ENCODE data around the gene UBR4. TPM values are rescaled to one million over a fixed set of nuclear protein-coding genes. Genes with fewer than 3 reads are reported as not detected.

Gene UBR4
- polyA plus RNA-seq, 2 of the 4 experiments (the other 2 are of a cell fraction), result 55.8 to 74.3 TPM

- Histone ChIP-seq H3K9me3 (no peaks in the 10 kb centered on the region), H3K27ac (peak overlapping the region in 1 of 2 experiments; percentile 34; a peak in 1 of 6 replicates), H3K4me1 (0 out of 3 replicates have a peak, but pooled peaks cover 6% of the 10 kb centered on the region), H3K4me2 (no peak overlapping the region), H3K4me3 (no peak overlapping the region)
- DNase-seq (ENCODE audit: low read depth in 1 of 2, low spot score in 1 of 2), result no peak
- POLR2A ChIA-PET, result no interaction called here
- TF ChIP-seq HMGXB4 (CRISPR knock-in tag; IDR thresholded peaks at IDR 0.05; ENCODE audit: borderline replicate concordance), result no peak
- TF ChIP-seq BHLHE40 (IDR thresholded peaks at IDR 0.05; ENCODE audit: low read depth, low read length), result no peak
- TF ChIP-seq POLR2AphosphoS2 (conservative IDR thresholded peaks at IDR 0.05; ENCODE audit: low read length), result no peak
- TF ChIP-seq HOXB13 (CRISPR knock-in tag; IDR thresholded peaks at IDR 0.05; ENCODE audit: low read depth), result no peak
- TF ChIP-seq EHF (CRISPR knock-in tag; IDR thresholded peaks at IDR 0.05), result no peak
- no peak for TF ChIP-seq USF2 (IDR thresholded peaks at IDR 0.05)
- no peak for TF ChIP-seq ZSCAN20 (CRISPR knock-in tag; IDR thresholded peaks at IDR 0.05)
- TF ChIP-seq KDM1A (IDR thresholded peaks at IDR 0.05; ENCODE audit: low read depth), result no peak
- TF ChIP-seq FOXS1 (CRISPR knock-in tag; IDR thresholded peaks at IDR 0.05), result no peak
- no peak for TF ChIP-seq ZFP36 (IDR thresholded peaks at IDR 0.05; ENCODE audit: borderline replicate concordance, partially characterized antibody)
- TF ChIP-seq HDAC2 (IDR thresholded peaks at IDR 0.05), result no peak
- TF ChIP-seq MAX (IDR thresholded peaks at IDR 0.05), result no peak
- no peak for TF ChIP-seq FOSB (CRISPR knock-in tag; IDR thresholded peaks at IDR 0.05)
- no peak for TF ChIP-seq CBX2 (IDR thresholded peaks at IDR 0.05; ENCODE audit: borderline replicate concordance, low read depth)
- no peak for FAIRE-seq
- no peak for ATAC-seq
- CTCF ChIA-PET, result interaction anchor here (1.2 kb wide), 1 partner anchor 71 kb away, joined by 4 read pairs; no protein-coding TSS in a partner anchor
- WGBS (ENCODE audit: missing lambda C conversion rate), result 82% methylated on average over 15 of the region's 18 CpGs
Observed at GRCh38 chr1:19042675-19043578, 167.1 kb downstream of the UBR4 start.

- H3K4me2 ChIP-seq, result no peak overlapping the region
- 85% methylated on average over 4 of the region's 4 CpGs for WGBS (ENCODE audit: missing lambda C conversion rate)
- H3K9me3 ChIP-seq, result no peaks in the 10 kb centered on the region
- ChIA-PET CTCF (interaction anchor here (1.2 kb wide), 1 partner anchor 127 kb away, joined by 4 read pairs; no protein-coding TSS in a partner anchor), POLR2A (no interaction called here)
- no peak overlapping the region for H3K4me3 ChIP-seq
- H3K27ac ChIP-seq, result no peak overlapping the region
- FAIRE-seq (no peak), DNase-seq (ENCODE audit: low read depth in 1 of 2, low spot score in 1 of 2) (no peak), ATAC-seq (no peak)
- H3K4me1 ChIP-seq, result no peaks in the 10 kb centered on the region; the same call in 2 of the 3 replicates
- TF ChIP-seq JUNB (IDR thresholded peaks at IDR 0.05) (no peak), HOXB13 (CRISPR knock-in tag; IDR thresholded peaks at IDR 0.05; ENCODE audit: low read depth) (no peak), RFX5 (IDR thresholded peaks at IDR 0.05) (no peak), ZSCAN20 (CRISPR knock-in tag; IDR thresholded peaks at IDR 0.05) (no peak), TFCP2L1 (CRISPR knock-in tag; IDR thresholded peaks at IDR 0.05) (no peak), CBX2 (IDR thresholded peaks at IDR 0.05; ENCODE audit: borderline replicate concordance, low read depth) (no peak), ELK1 (IDR thresholded peaks at IDR 0.05; ENCODE audit: low read depth, low read length) (no peak), ESRRA (IDR thresholded peaks at IDR 0.05; ENCODE audit: borderline replicate concordance, low read length) (no peak), CTCF (IDR thresholded peaks at IDR 0.05) (no peak), ZC3H11A (IDR thresholded peaks at IDR 0.05) (no peak), HDAC2 (IDR thresholded peaks at IDR 0.05) (no peak), FOXS1 (CRISPR knock-in tag; IDR thresholded peaks at IDR 0.05) (no peak), NR3C1 (IDR thresholded peaks at IDR 0.05) (no peak), MYC (IDR thresholded peaks at IDR 0.05; ENCODE audit: borderline replicate concordance, low read length) (no peak), NFE2L2 (conservative IDR thresholded peaks at IDR 0.05; ENCODE audit: low read length) (no peak), BCL3 (IDR thresholded peaks at IDR 0.05) (no peak)
Observed at GRCh38 chr1:19040010-19040680, 169.9 kb downstream of the UBR4 start.
